Upper lobe of left lung (tissue), 6 donors: ENCODE results near the gene ATP4B. TPM values are rescaled to one million over a fixed set of nuclear protein-coding genes. Genes with fewer than 3 reads are reported as not detected.
A peak's percentile ranks its signal among the peaks of the same experiment; 100 is the strongest.

Source experiments
- ATAC-seq, 2 donors: fragments of 200-7000 bp; cut with Tn5 transposase; one replicate each; pipeline ENCODE4 v1.9.1; 2022; ENCODE audit warnings: mild to moderate bottlenecking in 2 of 2, moderate library complexity in 2 of 2; ENCODE audit not compliant: low FRiP score in 2 of 2
- DNase-seq, 2 donors: peaks; one replicate each; pipeline ENCODE4 v3.0.0-alpha.2; 2019 to 2020
- H3K27ac ChIP-seq, 4 donors: fragments of 200-600 bp; sonication (generic); one replicate each; pipeline ENCODE4 v1.5.1; 2016 to 2019
- H3K27me3 ChIP-seq, 4 donors: fragments of 200-600 bp; sonication (generic); one replicate each; pipeline ENCODE4 v1.5.1; 2017 to 2019
- H3K36me3 ChIP-seq, 4 donors: fragments of 200-600 bp; sonication (generic); one replicate each; pipeline ENCODE4 v1.5.1; 2016 to 2019
- H3K4me1 ChIP-seq, 4 donors: fragments of 200-600 bp; sonication (generic); one replicate each; pipeline ENCODE4 v1.5.1; 2018 to 2019
- H3K4me3 ChIP-seq, 4 donors: fragments of 200-600 bp; sonication (generic); one replicate each; pipeline ENCODE4 v1.5.1; 2017 to 2019; ENCODE audit warnings: mild to moderate bottlenecking in 2 of 4, moderate library complexity in 1 of 4
- H3K9me3 ChIP-seq, 4 donors: fragments of 200-600 bp; sonication (generic); one replicate each; pipeline ENCODE4 v1.5.1; 2018 to 2019
- CTCF ChIP-seq, 6 experiments: fragments of 450-650 bp in 4 of 6; fragments of 200-600 bp in 2 of 6; sonication (generic) in 2 of 6; IDR thresholded peaks; one replicate each; pipeline ENCODE4 v1.5.1; 2016 to 2019; ENCODE audit warnings: antibody characterized with exemption in 6 of 6
- EP300 ChIP-seq, 4 donors: sonication (generic); formaldehyde crosslinking; IDR thresholded peaks; one replicate each; pipeline ENCODE4 v1.5.1; 2017; ENCODE audit warnings: antibody characterized with exemption in 4 of 4, control low read depth in 2 of 4
- POLR2A ChIP-seq, 4 donors: fragments of 450-650 bp; IDR thresholded peaks; one replicate each; pipeline ENCODE4 v1.5.1; 2016 to 2017; ENCODE audit warnings: antibody characterized with exemption in 4 of 4, mild to moderate bottlenecking in 2 of 4
- POLR2AphosphoS5 ChIP-seq, 2 donors: sonication (generic); formaldehyde crosslinking; IDR thresholded peaks; one replicate each; pipeline ENCODE4 v1.5.1; 2017; ENCODE audit warnings: antibody characterized with exemption in 2 of 2
- WGBS, 2 donors: methylation state at CpG; one replicate each; pipeline ENCODE4 v1.1.5; 2017 to 2018; 5-methylcytosine and 5-hydroxymethylcytosine counted together
- total RNA-seq, 6 donors: library from RNA; depleted of rRNA in 4 of 6; stranded (reverse); fragments of >200 nt in 4 of 6; gene quantifications; one replicate each; pipeline versions ENCODE4 v1.1.0 to v1.2.1, GENCODE V29; 2016 to 2021
- donor health status: DM: no; HTN: no; CAD: no; lungs with moderate emphysema.
- donor health status: DM: no; HTN: yes; CAD: no; lungs with severe emphysema.

ATP4B gene
- total RNA-seq, 6 donors from 2014 or later: not detected

- no peak overlapping the region for H3K4me3 ChIP-seq
- TF ChIP-seq POLR2A (IDR thresholded peaks at IDR 0.05) (no peak), POLR2AphosphoS5 (IDR thresholded peaks at IDR 0.05) (no peak), EP300 (IDR thresholded peaks at IDR 0.05) (no peak)
- H3K9me3 ChIP-seq: no peaks in the 10 kb centered on the region
- peak overlapping the region in 3 of 4 donors; percentile 58 to 75 (median 70) for H3K27ac ChIP-seq
- WGBS, 2 donors: 85 to 92% methylated on average over 13 to 22 of the region's 22 CpGs
- H3K4me1 ChIP-seq: peaks cover 0 to 13% (median 2%) of the 10 kb centered on the region in 4 donors
- ATAC-seq: no peak
- no peaks in the 10 kb centered on the region for H3K27me3 ChIP-seq
- DNase-seq: peak in 1 of 2 donors; percentile 55
- H3K36me3 ChIP-seq: peaks cover 0 to 29% (median 14%) of the 10 kb centered on the region in 4 donors
Observed at GRCh38 chr13:113608967-113609533, 48.9 kb downstream of the ATP4B start.

- Histone ChIP-seq H3K27me3 (no peaks in the 10 kb centered on the region), H3K4me1 (peaks cover 0 to 13% (median 2%) of the 10 kb centered on the region in 4 donors), H3K36me3 (peaks cover 0 to 29% (median 14%) of the 10 kb centered on the region in 4 donors), H3K4me3 (no peak overlapping the region), H3K27ac (peak overlapping the region; percentile 58 to 75 (median 69)), H3K9me3 (no peaks in the 10 kb centered on the region)
- ATAC-seq: peak in 1 of 2 donors; percentile 5
- DNase-seq: no peak
- TF ChIP-seq POLR2AphosphoS5 (IDR thresholded peaks at IDR 0.05): no peak
- TF ChIP-seq CTCF (IDR thresholded peaks at IDR 0.05): no peak
- no peak for TF ChIP-seq POLR2A (IDR thresholded peaks at IDR 0.05)
- TF ChIP-seq EP300 (IDR thresholded peaks at IDR 0.05): no peak
- 85 to 100% methylated on average over 3 to 25 of the region's 25 CpGs for WGBS, 2 donors
Observed at GRCh38 chr13:113607889-113608635, 49.9 kb downstream of the ATP4B start.

- ATAC-seq: peak; percentile 53 to 58
- peaks cover 0 to 13% (median 2%) of the 10 kb centered on the region in 4 donors for H3K4me1 ChIP-seq
- H3K27me3 ChIP-seq: no peaks in the 10 kb centered on the region
- peaks cover 0 to 21% (median 12%) of the 10 kb centered on the region in 4 donors for H3K36me3 ChIP-seq
- no peaks in the 10 kb centered on the region for H3K9me3 ChIP-seq
- H3K4me3 ChIP-seq: no peak overlapping the region
- TF ChIP-seq POLR2A (IDR thresholded peaks at IDR 0.05) (peak in 1 of 4 donors; percentile 57), POLR2AphosphoS5 (IDR thresholded peaks at IDR 0.05) (peak in 1 of 2 donors; percentile 70), EP300 (IDR thresholded peaks at IDR 0.05) (peak in 3 of 4 donors; percentile 27 to 91 (median 52)), CTCF (IDR thresholded peaks at IDR 0.05) (no peak)
- 84% methylated on average over 5 to 27 of the region's 28 CpGs for WGBS, 2 donors
- H3K27ac ChIP-seq: peak overlapping the region; percentile 58 to 75 (median 69)
- peak in 1 of 2 donors; percentile 81 for DNase-seq
Observed at GRCh38 chr13:113607056-113607888, 50.7 kb downstream of the ATP4B start.

GRCh38 chr13:113605866-113606438 lies 52.0 kb downstream of the ATP4B start:
- peak overlapping the region in 3 of 4 donors; percentile 58 to 67 (median 66) for H3K27ac ChIP-seq
- H3K9me3 ChIP-seq: no peaks in the 10 kb centered on the region
- no peak for DNase-seq
- no peak overlapping the region for H3K4me3 ChIP-seq
- no peaks in the 10 kb centered on the region for H3K27me3 ChIP-seq
- no peak for ATAC-seq
- 97 to 98% methylated on average over 32 to 34 of the region's 34 CpGs for WGBS, 2 donors
- TF ChIP-seq EP300 (IDR thresholded peaks at IDR 0.05) (no peak), POLR2AphosphoS5 (IDR thresholded peaks at IDR 0.05) (no peak), POLR2A (IDR thresholded peaks at IDR 0.05) (no peak), CTCF (IDR thresholded peaks at IDR 0.05) (no peak)
- peaks cover 0 to 13% (median 4%) of the 10 kb centered on the region in 4 donors for H3K36me3 ChIP-seq
- H3K4me1 ChIP-seq: peaks cover 0 to 13% (median 2%) of the 10 kb centered on the region in 4 donors
